Islet precursor cell (in vitro differentiated cells): ENCODE measurements around the gene CAPN12.
A peak's percentile ranks its signal among the peaks of the same experiment; 100 is the strongest.

ENCODE experiments used
- DNase-seq: peaks from one replicate; pipeline ENCODE4 v3.0.0-alpha.2; 2018

The CAPN12 gene

DNA sequence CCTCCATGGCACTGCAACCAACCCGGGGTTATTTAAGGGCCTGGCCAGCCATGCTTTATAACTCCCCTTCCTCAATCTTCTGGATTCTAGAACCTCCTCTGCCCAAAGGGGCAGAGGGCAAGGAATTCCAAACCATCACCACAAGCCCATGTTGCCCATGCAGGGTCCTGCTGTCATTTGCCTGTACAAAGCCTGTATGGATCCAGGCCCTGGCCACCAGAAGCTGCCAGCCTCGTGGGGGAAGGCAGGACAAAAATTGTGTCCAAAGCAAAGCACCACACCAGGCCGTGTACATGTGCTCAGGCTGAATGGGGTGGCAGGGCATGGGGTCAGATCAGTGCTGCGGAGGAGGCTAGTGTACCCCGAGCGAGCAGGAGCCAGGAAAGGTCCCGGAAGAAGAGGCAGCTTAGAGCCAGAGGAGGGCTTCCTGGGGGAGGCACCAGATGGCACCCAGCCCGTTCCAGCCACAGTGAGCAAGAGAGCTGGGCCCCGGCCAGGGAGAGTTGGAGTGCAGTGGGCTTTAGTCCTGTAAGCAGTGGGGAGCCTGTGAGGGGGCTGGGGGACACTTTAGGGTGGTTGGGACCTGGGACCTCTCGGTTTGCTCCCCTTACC is 35.8 kb downstream of the CAPN12 start:
- DNase-seq: no peak

DNA sequence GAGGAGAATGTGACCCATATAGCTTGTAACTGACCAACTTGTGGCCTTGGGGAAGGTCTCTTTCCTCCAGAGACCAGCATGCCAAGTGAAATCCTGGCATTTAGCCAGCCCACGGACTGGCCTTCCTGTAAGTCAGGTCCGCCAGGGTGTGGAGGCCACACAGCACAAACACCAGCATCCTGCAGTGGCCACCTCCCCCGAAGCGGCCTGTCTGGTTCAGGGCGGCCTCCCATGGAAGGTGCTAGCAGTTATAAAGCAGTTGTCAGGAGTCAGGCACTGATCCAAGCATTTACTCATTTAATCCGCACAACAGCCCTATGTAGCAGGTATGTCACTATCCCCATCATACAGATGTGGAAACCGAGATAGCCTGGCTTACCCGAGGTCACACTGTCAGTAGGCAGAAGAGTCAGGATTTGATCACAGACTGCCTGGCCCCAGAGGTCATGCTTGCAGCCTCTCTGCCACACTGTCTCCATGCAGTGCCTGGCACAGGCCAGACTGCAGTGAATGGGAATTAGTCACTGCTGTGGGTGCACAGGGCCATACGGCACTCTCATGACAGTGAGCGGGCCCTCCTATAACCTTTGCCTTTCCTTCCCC is 36.7 kb downstream of the CAPN12 start:
- DNase-seq: no peak

DNA sequence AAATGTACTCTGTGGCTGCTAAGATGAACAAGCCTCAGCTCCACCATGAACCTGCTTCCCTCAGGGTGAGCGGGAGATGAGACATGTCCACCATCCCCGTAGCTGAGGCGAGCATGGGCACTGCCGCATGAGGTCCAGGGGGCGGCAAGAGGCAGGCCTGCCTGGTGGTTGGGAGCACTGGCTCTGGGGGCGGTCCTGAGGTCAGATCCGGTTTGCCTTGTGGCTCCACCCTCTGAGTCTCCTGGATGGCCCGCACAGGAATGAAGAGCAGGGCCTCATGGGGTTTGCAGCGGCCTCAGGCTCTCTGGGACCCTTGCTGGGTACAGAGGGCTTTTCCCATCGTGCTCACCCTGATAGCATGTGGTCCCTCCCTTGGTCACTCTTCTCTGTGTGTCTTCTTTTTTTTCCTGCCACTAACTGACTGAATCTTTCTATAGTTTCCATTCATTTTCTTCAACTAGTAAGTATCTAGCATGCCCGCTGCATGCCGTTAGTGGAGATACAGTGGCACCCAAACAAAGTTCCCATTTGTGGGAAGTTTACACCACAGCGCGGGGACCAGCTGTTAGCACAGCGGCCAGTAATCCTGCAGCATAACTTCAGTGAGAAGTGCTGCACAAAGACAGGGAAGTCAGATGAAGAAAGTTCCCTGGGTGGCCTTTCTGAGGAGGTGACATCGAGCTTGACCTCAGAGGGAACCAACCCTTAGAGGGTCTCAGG is 37.3 kb downstream of the CAPN12 start:
- no peak for DNase-seq

DNA sequence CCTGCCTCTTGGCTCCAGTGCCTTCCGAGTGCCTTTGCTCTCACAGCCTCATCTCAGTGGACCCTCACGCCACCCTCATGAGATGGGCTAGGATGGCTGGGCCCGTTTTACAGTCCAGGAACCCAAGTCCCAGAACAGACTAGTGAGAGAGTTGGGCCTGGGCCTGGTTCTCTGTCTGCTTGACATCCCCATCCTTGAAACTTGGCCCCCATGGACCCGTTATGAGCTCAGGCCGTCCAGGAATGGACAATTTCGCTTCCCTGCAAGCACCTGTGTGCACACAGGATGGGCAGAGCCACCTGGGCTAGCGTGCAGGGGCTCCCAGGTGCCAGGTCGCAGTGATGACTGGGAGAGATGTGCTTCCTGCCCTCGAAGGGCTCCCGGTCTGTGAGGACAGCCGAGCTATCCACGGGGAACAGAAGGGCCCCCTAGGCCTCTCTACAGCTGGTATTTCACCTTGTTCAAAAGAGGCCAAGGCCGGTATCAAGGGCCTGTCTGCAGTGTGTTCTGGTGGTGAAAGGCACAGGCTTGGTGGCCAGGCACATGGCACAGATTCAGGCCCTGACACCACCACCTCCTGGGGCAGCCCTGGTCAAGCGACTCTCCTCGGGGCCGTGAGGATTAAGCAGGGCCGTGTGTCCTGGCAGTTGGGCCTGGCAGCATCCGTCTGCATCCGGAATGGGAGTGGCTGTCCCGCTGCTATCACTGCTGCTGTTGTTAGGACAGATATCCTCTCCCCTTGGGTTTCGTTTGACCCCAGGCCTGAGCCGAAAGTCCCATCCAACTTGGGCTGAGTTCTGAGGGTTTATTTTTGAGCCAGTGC is 38.9 kb downstream of the CAPN12 start:
- DNase-seq: no peak

DNA sequence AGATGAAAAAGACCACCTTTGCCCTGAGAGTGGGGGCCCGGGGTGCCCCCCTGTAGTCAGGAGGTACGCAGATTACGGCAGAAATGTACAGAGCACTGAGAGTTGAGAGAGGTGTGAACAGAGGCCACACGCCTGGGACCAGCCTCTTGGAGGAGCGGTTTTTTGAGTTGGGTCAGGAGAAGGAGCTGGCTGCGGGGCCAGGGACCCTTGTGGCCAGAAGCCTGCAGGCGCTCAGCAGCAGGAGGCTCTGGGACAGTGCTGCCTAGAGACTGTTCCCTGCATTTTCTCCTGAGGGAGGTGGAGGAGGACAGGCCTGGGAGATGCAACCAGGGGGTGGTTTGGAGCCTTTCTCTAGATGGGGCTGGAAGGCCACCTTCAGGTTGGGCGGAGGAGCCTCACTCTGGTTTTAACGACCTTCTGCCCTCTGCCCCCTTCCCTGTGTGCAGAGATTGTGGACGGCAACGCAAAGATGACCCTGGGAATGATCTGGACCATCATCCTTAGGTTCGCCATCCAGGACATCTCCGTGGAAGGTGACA is 39.7 kb downstream of the CAPN12 start:
- DNase-seq: no peak

DNA sequence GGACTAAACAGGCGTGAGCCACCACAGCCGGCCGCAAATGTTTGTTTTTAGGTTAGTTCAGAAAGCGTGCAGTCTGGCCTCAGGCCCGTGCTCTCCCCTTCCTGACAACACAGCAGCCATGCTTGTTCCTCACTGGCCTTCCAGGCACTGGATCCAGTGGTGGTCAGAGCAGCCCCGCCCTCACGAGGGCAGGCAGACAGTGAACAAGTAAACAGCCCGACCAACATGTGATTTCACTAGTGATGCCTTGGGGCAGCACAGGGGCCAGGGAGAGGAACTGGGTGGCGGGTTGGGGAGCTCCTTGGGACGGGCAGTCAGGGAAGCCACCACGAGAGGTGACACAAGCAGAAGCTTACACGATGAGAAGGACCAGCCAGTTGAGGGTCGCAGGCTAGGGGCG is 40.8 kb downstream of the CAPN12 start:
- no peak for DNase-seq

DNA sequence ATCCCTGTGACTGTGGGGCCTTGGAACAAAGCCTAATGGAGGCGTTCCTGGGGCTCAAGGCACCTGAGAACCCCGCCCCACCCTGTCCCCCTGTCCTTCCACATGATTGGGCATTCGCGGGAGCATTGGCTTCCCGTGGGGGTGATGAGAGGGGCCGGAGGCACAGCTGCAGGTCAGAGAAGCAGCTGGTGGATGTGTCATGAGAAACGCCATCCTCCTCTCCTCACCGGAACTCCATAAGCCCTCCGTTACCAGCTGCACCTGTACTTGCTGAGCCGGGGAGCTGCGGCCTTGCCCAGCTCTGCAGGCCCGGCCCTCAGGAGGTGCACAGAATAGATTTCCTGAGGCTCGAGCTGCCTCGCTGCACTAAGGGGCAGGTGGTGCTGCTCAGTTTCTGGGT is 42.0 kb downstream of the CAPN12 start:
- DNase-seq: no peak

DNA sequence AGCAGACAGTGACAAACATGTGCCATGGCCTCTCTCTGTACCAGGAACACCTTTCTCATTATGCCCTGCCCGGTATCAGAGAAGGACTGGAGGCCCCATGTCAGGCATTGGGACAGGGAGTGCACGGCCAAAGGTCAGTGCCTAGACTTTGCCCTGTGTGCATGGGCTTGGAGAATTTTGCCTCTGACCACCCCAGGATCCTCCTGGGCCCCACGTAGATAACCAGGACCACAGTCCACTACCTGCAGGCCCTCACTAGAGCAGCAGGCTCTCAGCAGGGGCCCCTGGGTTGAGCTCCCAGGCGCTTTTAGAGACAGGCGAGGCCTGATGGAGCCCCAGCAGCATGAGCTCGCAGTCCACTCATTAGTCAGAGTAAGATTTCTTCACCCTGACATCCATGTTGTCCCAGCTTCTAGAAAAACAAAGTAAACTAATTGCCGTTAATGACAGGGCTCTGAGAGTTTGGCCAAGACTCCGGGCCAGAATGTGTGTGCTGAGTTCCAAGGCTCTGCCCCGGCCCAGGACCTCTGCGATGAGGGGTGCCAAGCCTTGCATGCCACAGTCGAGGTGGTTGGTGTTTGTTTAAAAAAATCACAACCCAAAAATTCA is 42.7 kb downstream of the CAPN12 start:
- no peak for DNase-seq

DNA sequence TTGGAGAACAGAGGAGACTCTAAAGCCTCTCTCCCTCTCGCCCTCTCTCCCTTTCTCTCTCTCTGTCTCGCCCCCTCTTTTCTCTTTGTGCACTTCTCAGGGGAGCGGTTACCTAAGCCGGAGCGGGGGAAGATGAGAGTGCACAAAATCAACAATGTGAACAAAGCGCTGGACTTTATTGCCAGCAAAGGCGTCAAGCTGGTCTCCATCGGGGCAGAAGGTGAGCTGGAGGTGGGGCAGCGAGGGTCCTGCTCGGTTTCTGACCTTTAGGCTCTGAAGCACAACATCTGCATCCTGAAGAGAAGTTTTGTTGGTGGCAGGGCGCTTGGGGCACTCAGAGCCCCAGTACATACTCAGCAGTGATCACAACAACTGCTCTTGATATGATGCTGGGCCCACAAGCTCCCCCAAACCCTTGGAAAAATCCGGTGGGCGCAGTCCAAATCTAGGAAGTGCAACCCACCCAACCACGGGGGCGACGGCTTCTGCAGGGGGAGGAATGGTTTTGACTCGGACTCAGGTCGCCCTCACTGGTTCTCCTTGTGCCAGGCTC is 43.3 kb downstream of the CAPN12 start:
- no peak for DNase-seq

DNA sequence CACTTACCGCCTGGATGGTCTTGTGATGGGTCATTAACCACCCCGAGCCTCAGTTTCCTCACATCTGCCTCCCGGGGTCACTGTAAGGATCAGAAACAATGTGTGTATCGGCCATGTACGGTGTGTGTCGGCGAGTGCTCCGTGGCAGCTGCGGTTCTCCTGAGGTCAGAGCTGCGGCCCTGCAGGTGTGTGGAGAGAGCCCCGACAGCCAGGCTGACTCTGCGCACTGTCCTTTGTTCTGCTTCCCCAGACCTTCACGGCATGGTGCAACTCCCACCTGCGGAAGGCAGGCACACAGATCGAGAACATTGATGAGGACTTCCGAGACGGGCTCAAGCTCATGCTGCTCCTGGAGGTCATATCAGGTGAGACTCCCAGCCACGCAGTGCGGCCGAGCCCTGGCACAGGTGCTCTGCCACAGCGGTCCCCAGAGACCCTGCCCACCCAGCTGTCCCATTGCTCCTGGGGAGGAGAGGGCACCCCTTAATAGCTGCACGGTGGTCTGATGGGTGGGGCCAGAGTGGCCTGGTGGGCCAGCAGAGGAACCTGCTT is 43.8 kb downstream of the CAPN12 start:
- DNase-seq: no peak

DNA sequence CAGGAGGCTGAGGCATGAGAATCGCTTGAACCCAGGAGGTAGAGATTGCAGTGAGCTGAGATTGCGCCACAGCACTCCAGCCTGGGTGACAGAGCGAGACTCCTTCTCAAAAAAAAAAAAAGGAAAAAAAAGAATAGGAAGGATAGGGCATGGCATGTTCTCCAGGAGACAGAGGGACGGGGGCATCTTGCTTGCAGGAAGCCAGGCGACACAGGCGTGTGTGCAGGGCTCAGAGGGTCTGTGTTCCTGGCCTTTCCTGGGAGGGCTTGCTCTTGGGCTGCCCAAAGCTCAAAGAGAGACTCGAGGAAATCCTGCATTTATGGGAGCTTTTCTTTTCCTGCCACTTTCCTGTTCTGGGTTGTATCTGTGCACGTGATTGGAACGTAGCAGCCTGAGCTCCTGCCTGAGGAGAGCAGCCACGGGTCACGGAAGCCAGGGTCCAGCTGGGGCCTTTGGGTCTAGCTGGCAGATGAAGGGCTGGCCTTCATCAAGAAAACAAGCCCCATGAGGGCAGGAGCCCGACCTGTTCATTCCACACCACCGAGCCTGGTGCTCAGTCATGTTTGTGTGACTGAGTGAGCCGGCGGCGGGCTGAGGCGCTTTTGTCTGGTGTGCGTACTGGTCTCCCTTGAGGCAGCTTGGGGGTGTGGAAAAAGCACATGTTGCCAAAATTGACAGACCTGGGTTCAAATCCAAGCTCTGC is 44.5 kb downstream of the CAPN12 start:
- no peak for DNase-seq

DNA sequence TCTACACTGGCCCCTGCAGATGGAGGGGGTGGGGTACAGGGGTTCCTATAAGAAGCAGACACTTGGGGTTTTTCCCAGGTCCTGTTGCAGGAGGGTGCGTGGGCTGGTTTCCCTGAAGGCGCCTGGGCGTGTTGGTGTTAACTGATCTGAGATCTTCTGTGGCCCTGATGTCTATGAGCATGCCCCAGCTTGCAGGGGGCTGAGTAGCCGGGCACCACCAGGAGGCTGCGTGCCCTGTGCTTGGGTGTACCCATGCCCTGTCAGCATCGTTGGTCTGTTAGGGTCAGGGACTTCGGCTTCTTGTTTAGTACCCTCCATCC is 45.3 kb downstream of the CAPN12 start:
- no peak for DNase-seq

DNA sequence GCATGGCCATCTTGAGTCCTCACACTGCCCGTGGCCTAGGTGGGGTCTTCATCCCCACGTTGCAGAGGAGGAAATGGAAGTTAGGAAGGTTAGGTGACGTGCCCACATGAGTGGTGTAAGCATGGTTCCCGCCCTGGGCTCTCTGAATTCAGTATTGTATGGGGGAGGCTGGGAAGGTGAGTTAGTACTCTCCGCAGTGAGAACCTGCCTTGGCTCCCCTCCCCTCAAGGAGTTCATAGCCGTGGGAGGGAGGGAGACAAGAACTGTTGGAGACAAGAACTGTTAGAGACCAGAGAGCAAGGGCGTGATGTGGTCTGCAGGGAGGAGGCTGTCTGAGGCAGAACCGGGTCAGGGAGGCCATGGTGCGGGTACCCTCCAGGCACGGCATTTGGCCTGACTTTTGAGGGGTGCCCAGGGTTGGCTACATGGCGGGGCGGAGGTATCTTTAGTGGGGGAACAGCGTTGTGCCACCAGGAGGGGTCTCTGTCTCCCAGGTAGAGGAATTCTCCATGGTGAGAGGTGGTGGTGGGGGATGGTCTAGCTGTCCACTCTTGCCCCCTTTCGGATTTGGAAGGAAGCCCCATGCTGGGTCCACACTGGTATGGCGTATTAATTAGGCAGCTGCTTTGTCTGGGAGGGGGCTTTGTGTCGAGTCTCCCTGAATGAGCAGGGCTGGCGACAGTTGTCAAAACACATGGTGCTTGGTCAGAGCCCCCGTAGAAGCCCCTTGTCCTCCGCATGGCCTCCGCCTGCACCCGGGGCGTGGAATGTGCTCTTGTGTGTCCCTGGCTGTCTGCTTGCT is 45.8 kb downstream of the CAPN12 start:
- no peak for DNase-seq

DNA sequence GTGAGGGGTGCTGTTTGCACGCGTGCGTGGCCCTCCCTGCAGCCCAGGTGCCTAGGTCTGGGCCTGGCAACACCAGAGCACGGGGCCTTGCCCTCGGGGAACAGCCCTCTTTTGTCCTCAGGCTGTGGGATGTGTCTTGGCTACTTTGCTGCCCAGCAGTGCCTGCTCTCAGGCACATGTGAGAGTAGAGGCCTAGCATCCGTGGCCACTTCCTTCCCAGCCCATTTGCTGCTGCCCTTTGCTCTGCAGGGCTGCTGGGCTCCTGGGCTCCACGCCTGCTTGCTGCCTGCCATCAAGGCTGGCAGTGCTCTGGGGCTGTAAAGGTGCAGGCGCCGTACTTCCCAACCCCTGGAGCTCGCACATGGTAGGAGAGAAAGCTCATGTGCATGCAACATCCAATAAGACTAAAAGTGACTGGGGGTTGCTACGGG is 46.6 kb downstream of the CAPN12 start:
- DNase-seq: no peak

DNA sequence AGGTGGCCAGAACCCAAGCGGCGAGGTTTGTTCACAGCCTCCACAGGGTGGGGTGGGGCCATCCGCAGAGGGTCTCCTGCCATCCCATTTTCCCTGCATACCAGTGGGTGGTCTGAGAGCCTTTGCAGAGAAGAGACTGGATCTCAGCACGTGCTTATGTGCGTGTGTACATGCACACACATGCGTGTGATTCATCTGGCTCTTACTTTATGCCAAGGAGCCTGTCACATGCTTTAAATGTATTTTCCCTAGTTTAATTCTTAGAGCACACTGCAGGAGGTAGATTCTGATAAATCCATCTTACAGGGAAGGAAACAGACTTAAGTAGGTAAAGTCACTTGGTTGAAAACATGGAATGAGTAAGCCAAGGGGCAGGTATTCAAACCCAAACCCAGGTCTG is 47.1 kb downstream of the CAPN12 start:
- no peak for DNase-seq

DNA sequence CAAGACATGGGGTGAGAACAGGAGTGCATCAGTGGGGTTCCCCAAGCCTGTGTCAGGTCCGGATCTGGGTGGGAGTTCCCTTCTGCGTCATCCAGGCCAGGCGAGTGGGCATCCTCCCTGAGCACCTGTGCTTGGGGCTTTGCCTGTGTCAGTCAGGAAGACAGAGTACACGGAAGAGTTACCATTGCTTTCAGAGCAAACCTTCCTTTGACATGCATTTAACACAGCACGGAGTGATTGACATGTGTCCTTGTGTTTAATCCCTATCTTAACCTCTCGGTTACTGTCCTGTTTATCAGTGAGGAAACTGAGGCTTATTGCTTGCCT is 47.6 kb downstream of the CAPN12 start:
- no peak for DNase-seq

DNA sequence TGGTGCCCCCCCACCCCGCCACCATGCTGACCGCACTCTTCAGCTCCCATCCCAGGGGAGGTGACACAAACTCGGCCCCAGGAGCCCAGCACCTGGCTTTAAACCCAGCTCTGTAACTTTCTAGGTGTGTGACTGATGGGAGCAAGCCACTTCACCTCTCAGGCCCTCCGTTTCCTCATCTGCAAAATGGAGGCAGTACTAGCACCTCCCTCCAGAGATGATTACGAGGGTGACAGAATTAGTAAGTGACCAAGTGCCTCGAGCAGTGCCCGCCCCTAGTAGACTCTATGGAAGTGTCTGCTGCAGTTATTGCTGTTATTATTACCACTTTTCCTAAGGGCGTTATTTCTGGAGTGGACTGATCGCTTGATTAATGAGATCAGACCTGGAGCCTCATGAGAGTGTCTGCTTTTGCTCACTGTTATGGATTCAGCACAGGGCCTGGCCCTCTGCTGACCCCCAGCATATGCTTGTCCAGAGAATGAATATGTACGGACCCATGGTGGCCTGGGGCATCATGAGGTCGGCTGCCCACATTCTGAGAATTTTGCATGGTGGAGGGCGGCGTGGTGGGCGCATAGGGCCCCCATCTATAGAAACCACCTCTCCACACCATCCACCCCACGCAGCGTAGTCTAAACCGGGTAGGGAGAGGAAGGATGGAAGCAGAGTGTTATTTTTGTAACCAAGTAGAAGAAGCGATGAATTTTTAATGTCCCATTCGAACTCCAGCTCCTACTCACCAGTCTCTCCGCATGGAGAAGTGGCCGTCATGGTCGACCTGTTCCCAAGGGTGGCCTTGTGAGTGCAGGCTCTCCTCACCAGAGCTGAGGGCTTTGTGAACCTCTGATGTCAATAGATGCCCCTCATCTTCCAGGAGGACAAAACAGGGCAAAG is 48.2 kb downstream of the CAPN12 start:
- DNase-seq: no peak

DNA sequence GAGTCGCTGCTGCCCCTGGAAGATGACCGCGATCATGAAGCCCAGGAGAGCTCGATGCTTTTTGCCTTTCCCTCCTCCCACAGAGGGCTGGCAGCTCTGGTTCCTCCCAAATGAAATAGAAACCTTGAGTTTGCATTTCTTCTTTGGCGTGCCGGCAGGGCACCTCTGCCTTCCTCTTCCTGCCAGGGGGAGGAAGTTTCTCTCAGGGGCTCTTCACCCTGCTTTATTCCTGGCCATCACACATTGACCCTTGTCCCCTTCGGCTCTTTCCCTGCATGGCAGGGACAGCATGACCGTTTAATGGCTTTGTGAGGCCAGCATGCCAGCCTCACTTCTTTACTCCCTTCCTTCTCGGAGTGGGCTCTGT is 49.0 kb downstream of the CAPN12 start:
- DNase-seq: no peak

DNA sequence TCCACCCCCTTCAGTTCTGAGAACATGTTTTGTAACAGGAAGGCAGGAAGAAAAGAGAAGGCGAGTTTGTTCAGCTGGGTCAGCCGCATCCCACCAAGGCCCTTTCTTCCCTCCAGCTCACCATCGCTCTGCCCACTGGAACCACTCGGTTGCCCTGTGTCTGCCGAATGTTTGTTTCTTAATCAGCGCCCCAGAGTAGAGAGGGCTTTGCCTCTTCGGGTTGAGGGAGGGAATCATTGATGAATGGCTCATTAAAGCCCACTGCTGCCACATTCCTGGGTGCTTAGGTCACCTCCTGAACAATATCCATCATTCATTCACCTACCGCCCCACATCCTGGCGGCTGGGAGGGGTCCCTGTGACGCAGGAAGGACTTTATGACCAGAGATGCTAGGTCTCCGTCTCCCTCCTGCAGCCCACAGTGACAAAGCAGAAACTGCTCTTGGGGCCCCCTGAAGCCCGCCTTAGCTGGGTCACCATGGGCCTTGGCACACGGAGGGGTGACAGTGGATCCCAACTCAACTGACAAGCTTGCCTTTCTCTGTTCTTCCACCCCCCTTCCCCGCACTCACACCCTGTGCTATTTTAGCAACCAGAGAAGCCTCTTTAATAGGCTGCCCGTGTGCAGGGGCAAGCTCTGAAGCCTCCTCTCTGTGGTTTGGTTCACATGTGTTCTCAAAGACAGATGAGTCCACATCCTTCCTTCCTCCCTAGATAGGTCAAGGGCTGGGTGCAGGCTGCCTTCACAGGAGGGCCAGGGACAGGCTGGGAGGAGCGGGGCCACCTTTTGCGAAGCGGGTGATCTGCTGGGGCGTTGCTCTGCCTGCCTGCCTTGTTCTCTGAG is 50.7 kb downstream of the CAPN12 start:
- DNase-seq: peak; percentile 96
